ENCODE data around the gene SRC.

The SRC gene

DNA sequence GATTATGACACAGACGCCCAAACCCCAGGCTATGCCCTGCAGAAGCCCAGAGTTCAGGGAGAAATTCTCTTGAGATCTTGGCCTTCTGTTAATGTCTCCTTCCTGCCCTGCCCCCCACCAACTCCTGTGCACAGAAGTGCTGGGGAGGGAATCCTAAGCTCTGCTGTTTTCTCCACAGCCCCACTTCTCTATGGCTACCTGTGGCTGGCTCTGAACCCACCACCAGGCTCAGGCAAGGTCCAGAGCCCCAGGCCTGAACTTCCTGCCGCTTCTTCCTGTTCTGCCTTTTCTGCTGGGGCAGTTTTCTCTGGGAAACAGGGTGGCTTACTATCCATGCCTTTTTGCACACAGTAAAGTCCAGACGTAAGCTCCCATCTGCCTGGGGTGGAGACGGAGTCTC, 97.7 kb downstream of the SRC start:
- H3K4me1 ChIP-seq (ENCODE audit: control insufficient read depth, insufficient read depth, low read length): peaks cover under 1% of the 10 kb centered on the region
- no peak overlapping the region for H3K27ac ChIP-seq (ENCODE audit: insufficient read depth, low read depth, low read length, poor library complexity, severe bottlenecking)
- no peaks in the 10 kb centered on the region for H3K36me3 ChIP-seq (ENCODE audit: control insufficient read depth, insufficient read depth, low read length)
- 93 to 96% methylated on average over 4 of the region's 4 CpGs for WGBS, 2 experiments
- no peaks in the 10 kb centered on the region for H3K27me3 ChIP-seq (ENCODE audit: control insufficient read depth, insufficient read depth, low read length, poor library complexity, severe bottlenecking)
- H3K9me3 ChIP-seq (ENCODE audit: control insufficient read depth, low read length): no peaks in the 10 kb centered on the region
- no peak overlapping the region for H3K4me3 ChIP-seq (ENCODE audit: insufficient read depth, low read depth, low read length)

DNA sequence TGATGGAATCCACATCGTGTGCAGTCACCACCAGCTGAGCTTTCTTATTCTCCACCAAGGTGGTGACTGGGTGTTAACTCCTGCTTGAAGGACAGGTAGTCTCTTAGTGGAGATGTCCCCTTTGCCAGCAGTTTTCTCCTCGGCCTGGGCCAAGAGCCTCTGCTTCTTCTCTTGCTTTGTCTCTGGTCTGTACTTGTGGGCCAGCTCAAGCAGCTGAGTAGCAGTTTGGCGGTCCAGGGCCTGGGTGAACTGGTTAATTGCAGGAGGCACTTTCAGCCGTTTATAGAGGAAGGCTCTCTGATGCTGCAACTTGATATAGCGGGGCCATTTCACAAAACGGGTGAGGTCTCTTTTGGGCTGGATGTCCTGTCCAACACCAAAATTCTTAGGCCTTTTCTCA, 99.1 kb downstream of the SRC start:
- Histone ChIP-seq H3K27me3 (ENCODE audit: control insufficient read depth, insufficient read depth, low read length, poor library complexity, severe bottlenecking) (no peaks in the 10 kb centered on the region), H3K4me1 (ENCODE audit: control insufficient read depth, insufficient read depth, low read length) (no peaks in the 10 kb centered on the region), H3K9me3 (ENCODE audit: control insufficient read depth, low read length) (no peaks in the 10 kb centered on the region), H3K27ac (ENCODE audit: insufficient read depth, low read depth, low read length, poor library complexity, severe bottlenecking) (no peak overlapping the region), H3K36me3 (ENCODE audit: control insufficient read depth, insufficient read depth, low read length) (no peaks in the 10 kb centered on the region), H3K4me3 (ENCODE audit: insufficient read depth, low read depth, low read length) (no peak overlapping the region)
- 89% methylated on average over 6 of the region's 6 CpGs for WGBS, 2 experiments

DNA sequence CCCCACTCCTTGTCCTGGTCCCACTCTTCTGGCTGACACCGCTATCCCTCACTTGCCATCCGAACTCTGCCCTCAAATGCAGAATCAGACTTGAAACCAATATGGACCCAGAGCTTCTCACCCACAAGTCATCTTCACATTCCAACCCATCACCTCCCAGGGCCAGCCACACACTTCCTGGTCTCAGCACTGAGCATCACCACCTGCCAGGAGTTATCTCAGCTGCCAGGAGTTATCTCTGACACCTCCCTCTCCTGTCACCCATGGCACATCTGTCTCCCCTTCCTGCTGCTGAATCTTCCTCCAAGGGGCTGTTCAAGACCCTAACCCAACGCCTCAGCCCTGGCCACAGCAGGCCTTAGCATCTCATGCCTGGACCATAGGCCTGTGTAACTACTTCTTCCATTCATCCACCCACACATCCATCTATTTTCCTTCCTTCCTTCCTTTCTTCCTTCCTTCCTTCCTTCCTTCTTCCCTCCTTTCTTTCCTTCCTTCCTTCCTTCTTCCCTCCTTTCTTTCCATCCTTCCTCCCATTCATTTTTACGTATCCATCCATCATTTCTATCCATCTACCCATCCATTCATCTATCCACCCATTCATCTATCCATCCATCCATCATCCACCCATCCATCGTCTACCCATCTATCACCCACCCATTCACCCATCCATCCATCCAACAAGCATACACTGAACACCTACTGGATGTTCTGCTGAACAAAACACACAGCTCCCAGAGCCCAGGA, 100.5 kb downstream of the SRC start:
- H3K4me1 ChIP-seq (ENCODE audit: control insufficient read depth, insufficient read depth, low read length): no peaks in the 10 kb centered on the region
- no peaks in the 10 kb centered on the region for H3K9me3 ChIP-seq (ENCODE audit: control insufficient read depth, low read length)
- H3K36me3 ChIP-seq (ENCODE audit: control insufficient read depth, insufficient read depth, low read length): no peaks in the 10 kb centered on the region
- no peak overlapping the region for H3K4me3 ChIP-seq (ENCODE audit: insufficient read depth, low read depth, low read length)
- H3K27me3 ChIP-seq (ENCODE audit: control insufficient read depth, insufficient read depth, low read length, poor library complexity, severe bottlenecking): no peaks in the 10 kb centered on the region
- 80 to 85% methylated on average over 5 of the region's 5 CpGs for WGBS, 2 experiments
- H3K27ac ChIP-seq (ENCODE audit: insufficient read depth, low read depth, low read length, poor library complexity, severe bottlenecking): no peak overlapping the region

DNA sequence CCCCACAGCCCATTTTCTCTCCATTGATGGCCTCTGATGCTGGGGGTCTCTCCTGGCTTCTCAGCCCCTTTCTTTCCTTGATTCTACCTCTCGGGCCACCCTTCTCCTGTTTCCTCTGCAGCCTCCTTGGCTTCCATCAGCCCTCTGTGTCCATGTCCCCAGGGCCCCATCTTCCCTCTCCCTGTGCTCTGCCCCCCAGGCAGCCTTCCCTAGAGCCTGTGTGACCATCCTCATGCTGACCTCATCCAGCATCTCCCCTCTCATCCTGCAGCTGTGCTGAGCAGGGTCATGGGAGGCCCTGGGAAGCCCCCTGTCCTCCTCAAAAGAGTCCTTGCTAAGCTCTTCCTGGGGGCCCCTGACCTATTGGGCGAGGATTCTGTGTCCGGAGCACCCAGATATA, 101.7 kb downstream of the SRC start:
- H3K9me3 ChIP-seq (ENCODE audit: control insufficient read depth, low read length): no peaks in the 10 kb centered on the region
- H3K4me3 ChIP-seq (ENCODE audit: insufficient read depth, low read depth, low read length): no peak overlapping the region
- H3K27ac ChIP-seq (ENCODE audit: insufficient read depth, low read depth, low read length, poor library complexity, severe bottlenecking): no peak overlapping the region
- 88 to 90% methylated on average over 3 of the region's 3 CpGs for WGBS, 2 experiments
- no peaks in the 10 kb centered on the region for H3K4me1 ChIP-seq (ENCODE audit: control insufficient read depth, insufficient read depth, low read length)
- H3K27me3 ChIP-seq (ENCODE audit: control insufficient read depth, insufficient read depth, low read length, poor library complexity, severe bottlenecking): no peaks in the 10 kb centered on the region
- H3K36me3 ChIP-seq (ENCODE audit: control insufficient read depth, insufficient read depth, low read length): no peaks in the 10 kb centered on the region

DNA sequence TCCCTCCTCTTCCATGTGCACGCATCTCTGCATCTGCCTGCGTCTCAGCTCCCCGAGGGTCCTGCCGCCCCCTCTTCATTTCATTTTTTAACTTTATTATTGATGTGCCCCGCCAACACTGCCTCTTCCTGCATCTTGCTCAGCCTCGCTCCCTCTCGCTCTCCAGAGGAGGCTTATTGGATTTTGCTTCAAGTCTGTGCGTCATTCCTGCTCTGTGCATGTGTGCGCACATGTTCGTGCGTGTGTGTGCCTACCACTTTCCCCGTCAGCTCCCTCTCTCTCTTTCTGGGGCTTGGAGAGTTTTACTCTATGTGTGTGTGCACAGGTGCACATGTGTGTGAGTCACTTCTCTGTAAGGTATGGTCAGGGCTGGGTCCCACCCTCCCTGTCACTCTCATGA, 103.3 kb downstream of the SRC start:
- Histone ChIP-seq H3K4me1 (ENCODE audit: control insufficient read depth, insufficient read depth, low read length) (no peaks in the 10 kb centered on the region), H3K36me3 (ENCODE audit: control insufficient read depth, insufficient read depth, low read length) (no peaks in the 10 kb centered on the region), H3K27ac (ENCODE audit: insufficient read depth, low read depth, low read length, poor library complexity, severe bottlenecking) (no peak overlapping the region), H3K4me3 (ENCODE audit: insufficient read depth, low read depth, low read length) (no peak overlapping the region), H3K9me3 (ENCODE audit: control insufficient read depth, low read length) (no peaks in the 10 kb centered on the region), H3K27me3 (ENCODE audit: control insufficient read depth, insufficient read depth, low read length, poor library complexity, severe bottlenecking) (no peaks in the 10 kb centered on the region)
- WGBS, 2 experiments: 85 to 89% methylated on average over 12 of the region's 12 CpGs

DNA sequence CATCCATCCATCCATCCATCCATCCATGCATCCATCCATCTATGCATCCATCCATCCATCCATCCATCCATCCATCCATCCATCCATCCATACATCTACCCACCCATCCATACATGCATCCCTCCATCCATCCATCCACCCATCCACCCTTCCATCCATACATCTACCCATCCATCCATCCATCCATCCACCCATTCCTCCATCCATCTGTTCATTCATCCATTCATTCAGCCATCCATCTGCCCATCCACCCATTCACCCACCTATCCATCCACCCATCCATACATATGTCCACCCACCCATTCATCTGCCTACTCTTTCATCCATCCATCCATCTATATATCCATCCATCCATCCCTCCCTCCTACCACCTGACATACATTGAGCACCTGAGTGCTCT, 104.4 kb downstream of the SRC start:
- no peaks in the 10 kb centered on the region for H3K27me3 ChIP-seq (ENCODE audit: control insufficient read depth, insufficient read depth, low read length, poor library complexity, severe bottlenecking)
- H3K36me3 ChIP-seq (ENCODE audit: control insufficient read depth, insufficient read depth, low read length): no peaks in the 10 kb centered on the region
- no peak overlapping the region for H3K4me3 ChIP-seq (ENCODE audit: insufficient read depth, low read depth, low read length)
- no peaks in the 10 kb centered on the region for H3K4me1 ChIP-seq (ENCODE audit: control insufficient read depth, insufficient read depth, low read length)
- H3K9me3 ChIP-seq (ENCODE audit: control insufficient read depth, low read length): no peaks in the 10 kb centered on the region
- no peak overlapping the region for H3K27ac ChIP-seq (ENCODE audit: insufficient read depth, low read depth, low read length, poor library complexity, severe bottlenecking)

DNA sequence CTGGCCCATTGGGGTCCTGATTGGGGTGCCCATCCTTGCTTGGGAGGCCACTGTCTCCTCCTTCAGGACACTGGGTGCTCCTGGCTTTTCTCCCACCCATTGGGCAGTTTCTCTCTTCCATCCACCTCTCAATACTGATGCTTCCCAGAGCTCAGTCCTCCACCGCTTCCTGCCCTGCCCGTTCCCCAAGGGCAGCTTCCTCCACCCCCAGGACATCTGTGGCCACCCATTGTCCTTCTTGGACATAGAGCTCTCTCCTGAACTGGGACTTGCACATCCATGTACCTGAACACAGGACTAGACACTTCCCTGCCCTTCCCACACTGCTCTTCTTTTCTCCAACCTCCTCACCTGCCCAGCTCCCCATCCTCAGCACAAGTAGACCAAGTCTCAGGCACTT, 105.7 kb downstream of the SRC start:
- Histone ChIP-seq H3K27ac (ENCODE audit: insufficient read depth, low read depth, low read length, poor library complexity, severe bottlenecking) (no peak overlapping the region), H3K27me3 (ENCODE audit: control insufficient read depth, insufficient read depth, low read length, poor library complexity, severe bottlenecking) (no peaks in the 10 kb centered on the region), H3K9me3 (ENCODE audit: control insufficient read depth, low read length) (no peaks in the 10 kb centered on the region), H3K4me3 (ENCODE audit: insufficient read depth, low read depth, low read length) (no peak overlapping the region), H3K36me3 (ENCODE audit: control insufficient read depth, insufficient read depth, low read length) (no peaks in the 10 kb centered on the region), H3K4me1 (ENCODE audit: control insufficient read depth, insufficient read depth, low read length) (no peaks in the 10 kb centered on the region)
- WGBS, 2 experiments: 90 to 91% methylated on average over 2 of the region's 2 CpGs

DNA sequence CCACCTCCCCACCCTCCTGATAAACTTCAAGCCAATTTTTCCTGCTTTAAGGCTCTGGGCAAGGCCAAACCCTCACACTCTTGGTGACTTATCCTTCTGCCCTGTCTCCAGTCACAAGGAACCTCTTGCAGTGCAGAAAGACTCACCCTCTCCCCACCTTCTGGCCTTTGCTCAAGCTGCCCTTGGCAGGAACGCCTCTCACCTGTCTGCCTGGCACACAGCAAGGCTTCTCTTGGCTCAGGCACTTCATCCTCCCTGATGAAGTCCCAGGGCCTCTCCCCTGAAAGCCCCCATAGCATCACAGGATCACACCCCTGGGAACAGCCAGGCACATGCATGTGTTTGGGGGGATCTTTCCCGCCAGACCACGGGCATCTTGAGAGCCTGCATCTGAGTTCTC, 106.3 kb downstream of the SRC start:
- no peaks in the 10 kb centered on the region for H3K27me3 ChIP-seq (ENCODE audit: control insufficient read depth, insufficient read depth, low read length, poor library complexity, severe bottlenecking)
- 82 to 92% methylated on average over 3 of the region's 3 CpGs for WGBS, 2 experiments

DNA sequence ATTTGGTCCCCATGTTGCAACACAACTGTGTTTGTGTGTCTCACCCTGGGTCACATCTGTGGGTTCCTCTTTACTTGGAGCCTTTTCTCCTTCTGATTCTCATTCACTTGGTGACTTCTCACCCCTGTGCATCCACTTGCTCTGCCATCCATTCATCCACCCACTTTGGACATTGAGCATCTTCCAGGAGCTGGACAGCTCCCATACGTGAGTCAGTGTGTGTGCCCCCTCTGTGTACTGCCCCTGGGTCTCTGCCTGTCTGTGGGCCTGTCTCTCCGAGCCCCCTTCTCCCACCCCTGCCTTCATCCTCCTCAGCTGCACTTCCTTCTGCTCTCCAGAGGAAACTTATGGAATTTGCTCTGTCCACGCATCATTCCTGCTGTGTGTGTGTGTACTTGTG, 107.3 kb downstream of the SRC start:
- WGBS, 2 experiments: 67 to 68% methylated on average over 3 of the region's 3 CpGs
- Histone ChIP-seq H3K27me3 (ENCODE audit: control insufficient read depth, insufficient read depth, low read length, poor library complexity, severe bottlenecking) (no peaks in the 10 kb centered on the region), H3K9me3 (ENCODE audit: control insufficient read depth, low read length) (no peaks in the 10 kb centered on the region), H3K36me3 (ENCODE audit: control insufficient read depth, insufficient read depth, low read length) (no peaks in the 10 kb centered on the region), H3K27ac (ENCODE audit: insufficient read depth, low read depth, low read length, poor library complexity, severe bottlenecking) (no peak overlapping the region), H3K4me1 (ENCODE audit: control insufficient read depth, insufficient read depth, low read length) (no peaks in the 10 kb centered on the region), H3K4me3 (ENCODE audit: insufficient read depth, low read depth, low read length) (no peak overlapping the region)

More for the DNA sequence above, 106.3 kb downstream of the SRC start:
- Histone ChIP-seq H3K4me1 (ENCODE audit: control insufficient read depth, insufficient read depth, low read length) (no peaks in the 10 kb centered on the region), H3K36me3 (ENCODE audit: control insufficient read depth, insufficient read depth, low read length) (no peaks in the 10 kb centered on the region), H3K27ac (ENCODE audit: insufficient read depth, low read depth, low read length, poor library complexity, severe bottlenecking) (no peak overlapping the region), H3K4me3 (ENCODE audit: insufficient read depth, low read depth, low read length) (no peak overlapping the region), H3K9me3 (ENCODE audit: control insufficient read depth, low read length) (no peaks in the 10 kb centered on the region)

DNA sequence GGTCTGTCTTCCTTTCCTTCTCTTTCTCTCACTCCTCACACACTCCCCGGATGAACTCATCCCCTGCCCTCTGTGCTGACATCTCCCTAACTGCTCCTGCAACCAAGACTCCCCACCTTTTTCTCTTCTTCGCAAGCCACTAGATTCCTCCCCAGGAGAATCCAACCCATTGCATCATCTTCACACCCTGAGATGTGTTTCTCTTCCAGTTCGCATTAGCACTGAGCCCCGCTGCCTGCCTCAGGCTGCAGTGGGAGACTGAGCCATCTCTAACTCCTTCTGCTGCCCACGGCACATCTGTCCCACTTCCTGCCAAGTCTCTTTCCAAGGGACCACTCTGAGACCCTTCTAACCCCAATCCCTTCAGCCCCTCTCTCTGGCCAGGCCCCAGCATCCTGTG, 107.9 kb downstream of the SRC start:
- Histone ChIP-seq H3K4me1 (ENCODE audit: control insufficient read depth, insufficient read depth, low read length) (no peaks in the 10 kb centered on the region), H3K9me3 (ENCODE audit: control insufficient read depth, low read length) (no peaks in the 10 kb centered on the region), H3K4me3 (ENCODE audit: insufficient read depth, low read depth, low read length) (no peak overlapping the region), H3K27ac (ENCODE audit: insufficient read depth, low read depth, low read length, poor library complexity, severe bottlenecking) (no peak overlapping the region), H3K27me3 (ENCODE audit: control insufficient read depth, insufficient read depth, low read length, poor library complexity, severe bottlenecking) (no peaks in the 10 kb centered on the region), H3K36me3 (ENCODE audit: control insufficient read depth, insufficient read depth, low read length) (no peaks in the 10 kb centered on the region)
- 91 to 93% methylated on average over 5 of the region's 5 CpGs for WGBS, 2 experiments
